HL-60 (cell line): ENCODE measurements around the gene PPIL6.

Experiments
- DNase-seq, 2 experiments: peaks; one replicate each; pipeline ENCODE4 v3.0.0-alpha.2; 2010 to 2020; ENCODE audit warnings: low read depth in 1 of 2, low spot score in 1 of 2
- H3K27ac ChIP-seq: fragments of 250-450 bp; sonication (Bioruptor Pico); replicated peaks from 2 replicates; pipeline ENCODE4 v1.5.1; 2020; ENCODE audit warnings: mild to moderate bottlenecking, moderate library complexity
- H3K27me3 ChIP-seq: fragments of 250-450 bp; sonication (Bioruptor Pico); 2 replicates; pipeline ENCODE4 v1.5.1; 2021; ENCODE audit warnings: mild to moderate bottlenecking, moderate library complexity; ENCODE audit not compliant: insufficient read depth, poor library complexity, severe bottlenecking
- H3K4me3 ChIP-seq: replicated peaks from 2 replicates; pipeline ENCODE4 v1.5.1; 2011; ENCODE audit warnings: mild to moderate bottlenecking, control low read depth, low read length; ENCODE audit not compliant: insufficient read depth
- CTCF ChIP-seq: IDR thresholded peaks from one replicate; pipeline ENCODE4 v1.5.1; 2011; ENCODE audit warnings: low read length, control low read depth, inconsistent platforms; ENCODE audit not compliant: insufficient read depth
- GABPA ChIP-seq: IDR thresholded peaks from 2 replicates; pipeline ENCODE4 v1.6.1; 2012; ENCODE audit warnings: low read depth
- POLR2AphosphoS5 ChIP-seq: IDR thresholded peaks from 2 replicates; pipeline ENCODE4 v1.6.1; 2012; ENCODE audit warnings: low read depth
- SPI1 ChIP-seq: IDR thresholded peaks from 2 replicates; pipeline ENCODE4 v1.6.1; 2012; ENCODE audit warnings: low read depth, mild to moderate bottlenecking, borderline replicate concordance
- TF ChIP-seq, protein P1 (sequence below): IDR thresholded peaks from 2 replicates; pipeline ENCODE4 v1.6.1; 2012; ENCODE audit warnings: low read depth; ENCODE audit not compliant: insufficient replicate concordance

PPIL6 gene

GRCh38 chr6:109429496-109429895, 10.9 kb downstream of the PPIL6 start:
- no peak overlapping the region for H3K4me3 ChIP-seq
- H3K27ac ChIP-seq = no peak overlapping the region
- TF ChIP-seq POLR2AphosphoS5 (no peak), SPI1 (no peak), CTCF (no peak), GABPA (no peak)
- TF ChIP-seq, protein P1, sequence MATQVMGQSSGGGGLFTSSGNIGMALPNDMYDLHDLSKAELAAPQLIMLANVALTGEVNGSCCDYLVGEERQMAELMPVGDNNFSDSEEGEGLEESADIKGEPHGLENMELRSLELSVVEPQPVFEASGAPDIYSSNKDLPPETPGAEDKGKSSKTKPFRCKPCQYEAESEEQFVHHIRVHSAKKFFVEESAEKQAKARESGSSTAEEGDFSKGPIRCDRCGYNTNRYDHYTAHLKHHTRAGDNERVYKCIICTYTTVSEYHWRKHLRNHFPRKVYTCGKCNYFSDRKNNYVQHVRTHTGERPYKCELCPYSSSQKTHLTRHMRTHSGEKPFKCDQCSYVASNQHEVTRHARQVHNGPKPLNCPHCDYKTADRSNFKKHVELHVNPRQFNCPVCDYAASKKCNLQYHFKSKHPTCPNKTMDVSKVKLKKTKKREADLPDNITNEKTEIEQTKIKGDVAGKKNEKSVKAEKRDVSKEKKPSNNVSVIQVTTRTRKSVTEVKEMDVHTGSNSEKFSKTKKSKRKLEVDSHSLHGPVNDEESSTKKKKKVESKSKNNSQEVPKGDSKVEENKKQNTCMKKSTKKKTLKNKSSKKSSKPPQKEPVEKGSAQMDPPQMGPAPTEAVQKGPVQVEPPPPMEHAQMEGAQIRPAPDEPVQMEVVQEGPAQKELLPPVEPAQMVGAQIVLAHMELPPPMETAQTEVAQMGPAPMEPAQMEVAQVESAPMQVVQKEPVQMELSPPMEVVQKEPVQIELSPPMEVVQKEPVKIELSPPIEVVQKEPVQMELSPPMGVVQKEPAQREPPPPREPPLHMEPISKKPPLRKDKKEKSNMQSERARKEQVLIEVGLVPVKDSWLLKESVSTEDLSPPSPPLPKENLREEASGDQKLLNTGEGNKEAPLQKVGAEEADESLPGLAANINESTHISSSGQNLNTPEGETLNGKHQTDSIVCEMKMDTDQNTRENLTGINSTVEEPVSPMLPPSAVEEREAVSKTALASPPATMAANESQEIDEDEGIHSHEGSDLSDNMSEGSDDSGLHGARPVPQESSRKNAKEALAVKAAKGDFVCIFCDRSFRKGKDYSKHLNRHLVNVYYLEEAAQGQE = no peak
- no peaks in the 10 kb centered on the region for H3K27me3 ChIP-seq
- no peak for DNase-seq

DNA sequence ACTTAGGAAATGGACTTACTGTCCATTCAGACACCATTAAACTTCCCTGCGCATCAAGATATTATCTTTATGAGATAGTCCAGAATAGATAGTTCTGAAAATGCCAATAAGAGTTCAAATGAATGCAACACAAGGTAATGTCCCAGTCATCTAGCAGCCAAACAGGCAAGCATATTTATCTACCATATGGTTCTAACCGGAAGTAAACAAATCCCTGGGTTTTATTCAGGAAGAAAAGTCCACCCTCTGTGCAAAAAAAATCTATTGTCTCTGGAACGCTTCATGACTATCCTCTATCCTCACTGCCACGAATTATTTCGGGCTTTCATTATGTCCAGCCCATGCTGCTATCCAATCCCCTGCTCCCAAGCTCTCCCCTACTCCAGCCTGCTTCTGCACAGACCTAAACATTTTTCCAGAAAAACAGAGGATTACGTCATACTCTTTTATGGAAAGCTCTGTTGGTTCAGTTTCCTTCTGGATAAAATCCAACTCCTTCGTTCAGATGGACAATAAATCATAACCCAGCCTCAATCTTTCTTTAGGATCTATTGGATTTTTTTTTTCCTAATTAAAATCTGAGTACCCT, 11.4 kb downstream of the PPIL6 start:
- no peak overlapping the region for H3K4me3 ChIP-seq
- no peaks in the 10 kb centered on the region for H3K27me3 ChIP-seq
- TF ChIP-seq GABPA (no peak), POLR2AphosphoS5 (no peak), SPI1 (no peak), CTCF (no peak)
- TF ChIP-seq, protein P1 = no peak
- no peak overlapping the region for H3K27ac ChIP-seq
- no peak for DNase-seq

DNA sequence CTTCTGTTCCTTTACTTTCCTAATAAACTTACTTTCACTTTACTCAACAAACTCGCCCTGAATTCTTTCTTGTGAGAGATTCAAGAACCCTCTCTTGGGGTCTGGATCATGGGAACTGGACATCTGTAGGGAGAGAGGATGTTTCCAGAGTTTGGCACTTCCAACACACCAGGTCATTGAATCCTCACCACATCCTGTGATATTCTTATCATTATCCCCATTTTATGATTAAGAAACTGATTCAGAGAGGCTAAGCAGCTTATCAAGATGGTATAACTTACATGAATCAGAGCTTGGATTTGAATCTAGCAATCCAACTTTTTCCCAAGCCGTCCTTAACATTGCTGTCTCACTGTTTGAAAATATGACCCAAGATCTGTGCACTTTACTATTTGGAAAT, 15.5 kb downstream of the PPIL6 start:
- no peak overlapping the region for H3K4me3 ChIP-seq
- no peak for DNase-seq
- no peaks in the 10 kb centered on the region for H3K27me3 ChIP-seq
- TF ChIP-seq GABPA = no peak
- TF ChIP-seq SPI1 = no peak
- TF ChIP-seq POLR2AphosphoS5 = no peak
- no peak for TF ChIP-seq CTCF
- TF ChIP-seq, protein P1 = no peak
- H3K27ac ChIP-seq = no peak overlapping the region
